ENCODE results near the gene SLC39A9. TPM values are rescaled to one million over a fixed set of nuclear protein-coding genes. Genes with fewer than 3 reads are reported as not detected.
A peak's percentile ranks its signal among the peaks of the same experiment; 100 is the strongest.
"Not testable (repeated sequence)": the region's sequence is repeated elsewhere in the genome, so short reads cannot be mapped to it uniquely, and the experiment has no call there.

The SLC39A9 gene
- total and polyA plus RNA-seq, 5 experiments from 2014 or later: 12.5 to 35.9 (median 17.1) TPM

GRCh38 chr14:69375182-69375581 lies 23.3 kb upstream of the SLC39A9 start:
- Mint-ChIP-seq H3K36me3 (peaks cover 7 to 54% (median 31%) of the 10 kb centered on the region in 3 donors), H3K9me3 (peaks cover 0 to 14% (median 0%) of the 10 kb centered on the region in 9 donors), H3K27me3 (no peaks in the 10 kb centered on the region), H3K4me1 (peaks cover 0 to 4% (median under 1%) of the 10 kb centered on the region in 4 donors), H3K27ac (no peak overlapping the region), H3K4me3 (no peak overlapping the region)
- POLR2A ChIA-PET: interaction anchor here (0.6 kb wide), 1 partner anchor 506 kb away, joined by 4 read pairs; no protein-coding TSS in a partner anchor
- no peak for DNase-seq
- no peak for ATAC-seq

GRCh38 chr14:69375722-69376121 lies 22.8 kb upstream of the SLC39A9 start:
- POLR2A ChIA-PET: interaction anchor here (0.6 kb wide), 1 partner anchor 507 kb away, joined by 4 read pairs; no protein-coding TSS in a partner anchor
- H3K27me3 Mint-ChIP-seq: no peaks in the 10 kb centered on the region
- ATAC-seq (no peak), DNase-seq (no peak)
- peaks cover 0 to 4% (median under 1%) of the 10 kb centered on the region in 4 donors for H3K4me1 Mint-ChIP-seq
- no peak overlapping the region for H3K27ac Mint-ChIP-seq
- H3K4me3 Mint-ChIP-seq: no peak overlapping the region
- H3K36me3 Mint-ChIP-seq: peaks cover 7 to 59% (median 31%) of the 10 kb centered on the region in 3 donors
- peaks cover 0 to 14% (median 0%) of the 10 kb centered on the region in 9 donors for H3K9me3 Mint-ChIP-seq

DNA sequence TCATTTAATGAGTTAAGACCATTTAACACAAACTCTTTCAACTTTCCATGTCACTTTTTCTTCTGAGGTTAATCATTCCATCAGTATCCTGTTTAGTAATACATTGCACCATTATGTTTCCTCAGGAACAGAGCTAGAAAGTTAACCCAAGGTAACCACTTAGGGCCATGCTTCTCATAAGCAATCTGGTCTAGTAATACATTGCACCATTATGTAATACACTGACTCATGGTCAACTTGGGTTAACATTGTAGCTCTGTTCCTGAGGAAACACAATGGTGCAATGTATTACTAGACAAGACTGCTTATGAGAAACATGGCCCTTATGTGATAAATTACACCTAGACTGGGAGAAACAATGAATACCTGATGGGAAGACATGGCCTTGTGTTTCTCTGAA lies 22.1 kb upstream of the SLC39A9 start:
- peaks cover 7 to 67% (median 31%) of the 10 kb centered on the region in 3 donors for H3K36me3 Mint-ChIP-seq
- H3K4me1 Mint-ChIP-seq: peaks cover 0 to 4% (median under 1%) of the 10 kb centered on the region in 4 donors
- H3K27ac Mint-ChIP-seq: no peak overlapping the region
- ATAC-seq (no peak), DNase-seq (no peak)
- H3K27me3 Mint-ChIP-seq: no peaks in the 10 kb centered on the region
- POLR2A ChIA-PET: no interaction called here
- H3K9me3 Mint-ChIP-seq: peaks cover 0 to 14% (median 0%) of the 10 kb centered on the region in 9 donors
- no peak overlapping the region for H3K4me3 Mint-ChIP-seq

DNA sequence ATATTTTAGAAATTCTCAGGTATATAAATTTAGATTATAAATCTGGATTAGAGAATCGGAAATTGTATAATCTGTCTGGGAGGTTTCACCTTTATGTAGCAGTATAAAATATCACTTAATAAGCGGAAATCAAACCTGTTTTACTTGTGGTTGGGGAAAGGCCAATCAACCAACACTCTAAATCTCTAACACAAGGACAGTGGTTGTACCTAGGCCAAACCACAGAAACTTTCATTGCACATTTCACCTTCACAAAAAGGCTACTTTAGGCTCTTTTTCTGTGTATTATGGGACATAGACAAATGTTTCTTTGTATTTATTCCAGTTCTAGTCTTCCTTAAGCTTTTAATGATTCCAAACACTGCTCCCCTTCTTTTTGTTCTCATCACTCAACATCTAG lies 20.2 kb upstream of the SLC39A9 start:
- Mint-ChIP-seq H3K4me3 (no peak overlapping the region), H3K27ac (peak overlapping the region in 2 of 10 donors; percentile 10 to 36), H3K27me3 (no peaks in the 10 kb centered on the region), H3K9me3 (peaks cover 0 to 14% (median 0%) of the 10 kb centered on the region in 9 donors), H3K4me1 (peaks cover 0 to 4% (median under 1%) of the 10 kb centered on the region in 4 donors), H3K36me3 (peaks cover 7 to 74% (median 30%) of the 10 kb centered on the region in 3 donors)
- no peak for DNase-seq
- POLR2A ChIA-PET: no interaction called here
- no peak for ATAC-seq

GRCh38 chr14:69387311-69387710 lies 11.2 kb upstream of the SLC39A9 start:
- no peaks in the 10 kb centered on the region for H3K9me3 Mint-ChIP-seq
- peaks cover 15 to 97% (median 32%) of the 10 kb centered on the region in 3 donors for H3K36me3 Mint-ChIP-seq
- POLR2A ChIA-PET: interaction anchor here (0.6 kb wide), 1 partner anchor 27 kb away, joined by 7 read pairs; no protein-coding TSS in a partner anchor
- ATAC-seq (no peak), DNase-seq (no peak)
- peak overlapping the region in 2 of 10 donors; percentile 7 to 24 for H3K27ac Mint-ChIP-seq
- H3K27me3 Mint-ChIP-seq: no peaks in the 10 kb centered on the region
- H3K4me3 Mint-ChIP-seq: peak overlapping the region in 1 of 10 donors; percentile 14
- peaks cover 31 to 59% (median 56%) of the 10 kb centered on the region in 4 donors for H3K4me1 Mint-ChIP-seq

DNA sequence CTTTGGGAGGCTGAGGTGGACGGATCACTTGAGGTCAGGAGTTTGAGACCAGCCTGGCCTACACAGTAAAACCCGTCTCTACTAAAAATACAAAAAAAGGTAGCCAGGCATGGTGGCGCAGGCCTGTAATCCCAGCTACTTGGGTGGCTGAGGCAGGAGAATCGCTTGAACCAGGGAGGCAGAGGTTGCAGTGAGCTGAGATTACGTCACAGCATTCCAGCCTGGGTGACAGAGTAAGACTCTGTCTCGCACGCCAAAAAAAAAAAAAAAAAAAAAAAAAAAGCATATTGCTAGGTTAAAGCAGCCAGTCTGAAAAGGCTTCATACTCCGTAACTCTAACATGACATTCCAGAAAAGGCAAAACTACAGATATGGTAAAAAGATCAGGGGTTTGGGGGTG lies 7.1 kb upstream of the SLC39A9 start:
- Mint-ChIP-seq H3K27ac (peak overlapping the region in 1 of 10 donors; percentile 56), H3K4me3 (peak overlapping the region in 9 of 10 donors; percentile 3 to 67 (median 50)), H3K36me3 (peaks cover 5 to 98% (median 47%) of the 10 kb centered on the region in 3 donors), H3K4me1 (peaks cover 31 to 76% (median 69%) of the 10 kb centered on the region in 4 donors)
- not testable (repeated sequence) for ATAC-seq, DNase-seq, H3K27me3 Mint-ChIP-seq, H3K9me3 Mint-ChIP-seq
- POLR2A ChIA-PET: interaction anchor here (0.7 kb wide), 1 partner anchor 26 kb away, joined by 4 read pairs; no protein-coding TSS in a partner anchor

- DNase-seq (no peak), ATAC-seq (no peak)
- peaks cover 0 to 90% (median 44%) of the 10 kb centered on the region in 3 donors for H3K36me3 Mint-ChIP-seq
- H3K4me3 Mint-ChIP-seq: peak overlapping the region in 4 of 10 donors; percentile 31 to 57 (median 46)
- no peaks in the 10 kb centered on the region for H3K9me3 Mint-ChIP-seq
- peaks cover 31 to 81% (median 73%) of the 10 kb centered on the region in 4 donors for H3K4me1 Mint-ChIP-seq
- H3K27ac Mint-ChIP-seq: peak overlapping the region in 1 of 10 donors; percentile 33
- H3K27me3 Mint-ChIP-seq: no peaks in the 10 kb centered on the region
- POLR2A ChIA-PET: no interaction called here
Observed at GRCh38 chr14:69392481-69392880, 6.0 kb upstream of the SLC39A9 start.

DNA sequence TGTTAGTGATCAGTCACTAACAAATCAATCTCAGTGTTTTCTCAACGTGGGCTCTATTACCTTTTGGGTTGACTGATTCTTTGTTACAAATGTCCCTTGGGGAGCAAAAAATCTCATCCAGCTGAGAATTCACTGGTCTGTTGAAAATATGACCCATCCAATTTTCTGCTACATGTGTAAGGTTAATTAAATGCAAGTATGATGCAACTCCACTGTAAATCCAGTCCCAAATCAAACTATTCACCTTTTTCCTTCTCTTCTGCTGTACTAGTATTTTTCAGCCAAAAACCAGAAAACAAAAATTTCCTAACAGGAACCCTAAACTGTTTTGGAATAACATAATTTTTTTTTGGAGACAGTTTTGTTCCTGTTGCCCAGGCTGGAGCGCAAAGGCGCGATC lies 2.6 kb upstream of the SLC39A9 start:
- Mint-ChIP-seq H3K4me1 (peaks cover 29 to 89% (median 78%) of the 10 kb centered on the region in 4 donors), H3K27ac (peak overlapping the region in 1 of 10 donors; percentile 22), H3K27me3 (no peaks in the 10 kb centered on the region), H3K36me3 (peaks cover 0 to 57% (median 31%) of the 10 kb centered on the region in 3 donors), H3K4me3 (peak overlapping the region in 5 of 10 donors; percentile 4 to 64 (median 32)), H3K9me3 (no peaks in the 10 kb centered on the region)
- DNase-seq (no peak), ATAC-seq (no peak)
- POLR2A ChIA-PET: no interaction called here

GRCh38 chr14:69398818-69399210 lies 322 bp downstream of the SLC39A9 start:
- Mint-ChIP-seq H3K27ac (peak overlapping the region; percentile 97 to 100 (median 99)), H3K4me1 (peaks cover 8 to 78% (median 62%) of the 10 kb centered on the region in 4 donors), H3K27me3 (no peaks in the 10 kb centered on the region), H3K36me3 (peaks cover 0 to 34% (median 19%) of the 10 kb centered on the region in 3 donors), H3K4me3 (peak overlapping the region; percentile 89 to 98 (median 97)), H3K9me3 (no peaks in the 10 kb centered on the region)
- no peak for DNase-seq
- ATAC-seq: peak; percentile 38 to 43
- POLR2A ChIA-PET: interaction anchor here (0.6 to 2.2 kb wide), 5 partner anchors 14 to 368 kb away, joined by 3 to 15 read pairs (median 6); partner anchors contain the start of genes EXD2 and SRSF5

- Mint-ChIP-seq H3K27me3 (no peaks in the 10 kb centered on the region), H3K4me1 (peaks cover 9 to 77% (median 65%) of the 10 kb centered on the region in 4 donors), H3K9me3 (peaks cover 0 to 2% (median 0%) of the 10 kb centered on the region in 9 donors), H3K4me3 (peak overlapping the region; percentile 89 to 98 (median 97)), H3K36me3 (peaks cover 0 to 28% (median 18%) of the 10 kb centered on the region in 3 donors), H3K27ac (peak overlapping the region in 4 of 10 donors; percentile 17 to 100 (median 98))
- ATAC-seq (no peak), DNase-seq (no peak)
- POLR2A ChIA-PET: no interaction called here
Observed at GRCh38 chr14:69399750-69400149, 1.3 kb downstream of the SLC39A9 start.

- no peak for DNase-seq
- H3K4me1 Mint-ChIP-seq: peaks cover 10 to 75% (median 64%) of the 10 kb centered on the region in 4 donors
Observed at GRCh38 chr14:69400154-69400553, 1.7 kb downstream of the SLC39A9 start.

GRCh38 chr14:69401841-69402240 lies 3.3 kb downstream of the SLC39A9 start:
- peaks cover 13 to 63% (median 51%) of the 10 kb centered on the region in 4 donors for H3K4me1 Mint-ChIP-seq
- peak overlapping the region in 4 of 10 donors; percentile 27 to 41 (median 32) for H3K4me3 Mint-ChIP-seq
- peaks cover 0 to 15% (median 12%) of the 10 kb centered on the region in 3 donors for H3K36me3 Mint-ChIP-seq
- no peak for ATAC-seq
- no peaks in the 10 kb centered on the region for H3K27me3 Mint-ChIP-seq
- peaks cover 0 to 2% (median 0%) of the 10 kb centered on the region in 9 donors for H3K9me3 Mint-ChIP-seq
- H3K27ac Mint-ChIP-seq: no peak overlapping the region
- no peak for DNase-seq
- POLR2A ChIA-PET: no interaction called here

More at GRCh38 chr14:69400154-69400553, 1.7 kb downstream of the SLC39A9 start:
- ATAC-seq: no peak
- peak overlapping the region in 5 of 10 donors; percentile 15 to 66 (median 30) for H3K27ac Mint-ChIP-seq
- H3K4me3 Mint-ChIP-seq: peak overlapping the region; percentile 89 to 98 (median 97)
- H3K27me3 Mint-ChIP-seq: no peaks in the 10 kb centered on the region
- H3K36me3 Mint-ChIP-seq: peaks cover 0 to 26% (median 18%) of the 10 kb centered on the region in 3 donors
- H3K9me3 Mint-ChIP-seq: peaks cover 0 to 2% (median 0%) of the 10 kb centered on the region in 9 donors
- POLR2A ChIA-PET: interaction anchor here (0.7 kb wide), 1 partner anchor 1100 kb away, joined by 3 read pairs; no protein-coding TSS in a partner anchor

GRCh38 chr14:69404478-69404877 lies 6.0 kb downstream of the SLC39A9 start:
- ATAC-seq: no peak
- H3K36me3 Mint-ChIP-seq: peaks cover 0 to 29% (median 23%) of the 10 kb centered on the region in 3 donors
- no peak overlapping the region for H3K27ac Mint-ChIP-seq
- H3K9me3 Mint-ChIP-seq: peaks cover 0 to 2% (median 0%) of the 10 kb centered on the region in 9 donors
- peaks cover 18 to 58% (median 46%) of the 10 kb centered on the region in 4 donors for H3K4me1 Mint-ChIP-seq
- POLR2A ChIA-PET: no interaction called here
- no peak overlapping the region for H3K4me3 Mint-ChIP-seq
- no peaks in the 10 kb centered on the region for H3K27me3 Mint-ChIP-seq
- no peak for DNase-seq

All from naive thymus-derived CD8-positive, alpha-beta T cell (primary cell).